ENCODE measurements around the gene FBXL15.

- TF ChIP-seq, protein P1, sequence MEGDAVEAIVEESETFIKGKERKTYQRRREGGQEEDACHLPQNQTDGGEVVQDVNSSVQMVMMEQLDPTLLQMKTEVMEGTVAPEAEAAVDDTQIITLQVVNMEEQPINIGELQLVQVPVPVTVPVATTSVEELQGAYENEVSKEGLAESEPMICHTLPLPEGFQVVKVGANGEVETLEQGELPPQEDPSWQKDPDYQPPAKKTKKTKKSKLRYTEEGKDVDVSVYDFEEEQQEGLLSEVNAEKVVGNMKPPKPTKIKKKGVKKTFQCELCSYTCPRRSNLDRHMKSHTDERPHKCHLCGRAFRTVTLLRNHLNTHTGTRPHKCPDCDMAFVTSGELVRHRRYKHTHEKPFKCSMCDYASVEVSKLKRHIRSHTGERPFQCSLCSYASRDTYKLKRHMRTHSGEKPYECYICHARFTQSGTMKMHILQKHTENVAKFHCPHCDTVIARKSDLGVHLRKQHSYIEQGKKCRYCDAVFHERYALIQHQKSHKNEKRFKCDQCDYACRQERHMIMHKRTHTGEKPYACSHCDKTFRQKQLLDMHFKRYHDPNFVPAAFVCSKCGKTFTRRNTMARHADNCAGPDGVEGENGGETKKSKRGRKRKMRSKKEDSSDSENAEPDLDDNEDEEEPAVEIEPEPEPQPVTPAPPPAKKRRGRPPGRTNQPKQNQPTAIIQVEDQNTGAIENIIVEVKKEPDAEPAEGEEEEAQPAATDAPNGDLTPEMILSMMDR (IDR thresholded peaks at IDR 0.05): no peak
- no peak for TF ChIP-seq POLR2A (IDR thresholded peaks at IDR 0.05)
Measured at GRCh38 chr10:102450124-102450373, 29.4 kb downstream of the FBXL15 start.

All from Peyer's patch (tissue), 4 donors.